ENCODE measurements around the gene RAD21L1. TPM values are rescaled to one million over a fixed set of nuclear protein-coding genes. Genes with fewer than 3 reads are reported as not detected.

RAD21L1 gene
- not detected for polyA plus RNA-seq (2013, experiment 1 of 2; ENCODE audit: insufficient read length)
- 0.09 TPM for polyA plus RNA-seq (2013, experiment 2 of 2; ENCODE audit: insufficient read length)

GRCh38 chr20:1225783-1226654 is at the start of gene RAD21L1:
Gene RAD21L1, plus strand, starts transcription at chr20:1226044. Its CDS starts 2,410 bp downstream, at chr20:1228454.
- peak; percentile 69 for DNase-seq

GRCh38 chr20:1177680-1178079 is 48.2 kb upstream of the RAD21L1 start:
- no peak for DNase-seq

GRCh38 chr20:1178103-1178502 is 47.7 kb upstream of the RAD21L1 start:
- no peak for DNase-seq

GRCh38 chr20:1178623-1179022 is 47.2 kb upstream of the RAD21L1 start:
- DNase-seq, result no peak

GRCh38 chr20:1180949-1181348 is 44.9 kb upstream of the RAD21L1 start:
- no peak for DNase-seq

GRCh38 chr20:1182106-1182505 is 43.7 kb upstream of the RAD21L1 start:
- no peak for DNase-seq

GRCh38 chr20:1183153-1183552 is 42.7 kb upstream of the RAD21L1 start:
- no peak for DNase-seq

GRCh38 chr20:1184260-1184637 is 41.6 kb upstream of the RAD21L1 start:
- no peak for DNase-seq

- no peak for DNase-seq
Measured at GRCh38 chr20:1184638-1185315, 41.1 kb upstream of the RAD21L1 start, which contains the start of gene TMEM74B. Gene TMEM74B, minus strand, starts transcription at chr20:1184981. Its CDS starts 1,180 bp downstream, at chr20:1183801.

GRCh38 chr20:1185316-1185741 is 40.5 kb upstream of the RAD21L1 start:
- no peak for DNase-seq

GRCh38 chr20:1185790-1186334 is 40.0 kb upstream of the RAD21L1 start:
- DNase-seq, result peak; percentile 42

- DNase-seq, result no peak
Measured at GRCh38 chr20:1186367-1186991, 39.4 kb upstream of the RAD21L1 start.

- DNase-seq, result no peak
Measured at GRCh38 chr20:1187605-1188171, 38.2 kb upstream of the RAD21L1 start.

- no peak for DNase-seq
Measured at GRCh38 chr20:1188347-1188746, 37.5 kb upstream of the RAD21L1 start.

- no peak for DNase-seq
Measured at GRCh38 chr20:1189827-1190226, 36.0 kb upstream of the RAD21L1 start.

GRCh38 chr20:1190847-1191246 is 35.0 kb upstream of the RAD21L1 start:
- no peak for DNase-seq

- DNase-seq, result no peak
Measured at GRCh38 chr20:1191299-1191698, 34.5 kb upstream of the RAD21L1 start.

GRCh38 chr20:1195226-1195625 is 30.6 kb upstream of the RAD21L1 start:
- DNase-seq, result no peak

GRCh38 chr20:1196634-1197033 is 29.2 kb upstream of the RAD21L1 start:
- no peak for DNase-seq

- DNase-seq, result no peak
Measured at GRCh38 chr20:1197801-1198200, 28.0 kb upstream of the RAD21L1 start.

GRCh38 chr20:1198751-1199150 is 27.1 kb upstream of the RAD21L1 start:
- no peak for DNase-seq

GRCh38 chr20:1199212-1199873 is 26.5 kb upstream of the RAD21L1 start:
- no peak for DNase-seq
